Pons (tissue), 1 donor: ENCODE measurements around the gene CFLAR.
A peak's percentile ranks its signal among the peaks of the same experiment; 100 is the strongest.
"Not testable (repeated sequence)": the region's sequence is repeated elsewhere in the genome, so short reads cannot be mapped to it uniquely, and the experiment has no call there.

Experiments used
- DNase-seq: peaks from one replicate; pipeline ENCODE4 v3.0.0-alpha.2; 2016; ENCODE audit warnings: low spot score

Gene CFLAR

GRCh38 chr2:201183365-201183727 lies 67.4 kb downstream of the CFLAR start:
- peak; percentile 11 for DNase-seq

GRCh38 chr2:201183835-201184234 lies 67.9 kb downstream of the CFLAR start:
- not testable (repeated sequence) for DNase-seq

GRCh38 chr2:201184248-201184647 lies 68.3 kb downstream of the CFLAR start:
- DNase-seq: not testable (repeated sequence)

GRCh38 chr2:201185863-201186262 lies 69.9 kb downstream of the CFLAR start:
- DNase-seq: no peak

- no peak for DNase-seq
Observed at GRCh38 chr2:201186982-201187381, 71.0 kb downstream of the CFLAR start.

- no peak for DNase-seq
Observed at GRCh38 chr2:201188449-201188848, 72.5 kb downstream of the CFLAR start.

GRCh38 chr2:201191132-201191875 lies 75.3 kb downstream of the CFLAR start:
- DNase-seq: peak; percentile 24

- DNase-seq: no peak
Observed at GRCh38 chr2:201194097-201194496, 78.1 kb downstream of the CFLAR start.

- DNase-seq: no peak
Observed at GRCh38 chr2:201195331-201195730, 79.4 kb downstream of the CFLAR start.

- DNase-seq: no peak
Observed at GRCh38 chr2:201196003-201196402, 80.0 kb downstream of the CFLAR start.

GRCh38 chr2:201196803-201197202 lies 80.8 kb downstream of the CFLAR start:
- DNase-seq: no peak

- DNase-seq: no peak
Observed at GRCh38 chr2:201197781-201198180, 81.8 kb downstream of the CFLAR start.

- no peak for DNase-seq
Observed at GRCh38 chr2:201199847-201200246, 83.9 kb downstream of the CFLAR start.

GRCh38 chr2:201200345-201200744 lies 84.4 kb downstream of the CFLAR start:
- no peak for DNase-seq

- no peak for DNase-seq
Observed at GRCh38 chr2:201201371-201201770, 85.4 kb downstream of the CFLAR start.

GRCh38 chr2:201203916-201204654 lies 88.1 kb downstream of the CFLAR start:
- DNase-seq: no peak

GRCh38 chr2:201204655-201205514 lies 88.9 kb downstream of the CFLAR start:
- DNase-seq: no peak

GRCh38 chr2:201205515-201205849 lies 89.5 kb downstream of the CFLAR start:
- DNase-seq: no peak

GRCh38 chr2:201208563-201209252 lies 92.7 kb downstream of the CFLAR start:
- DNase-seq: peak; percentile 68

GRCh38 chr2:201215963-201216362 lies 100.0 kb downstream of the CFLAR start:
- no peak for DNase-seq

- no peak for DNase-seq
Observed at GRCh38 chr2:201216918-201217317, 101.0 kb downstream of the CFLAR start.

- no peak for DNase-seq
Observed at GRCh38 chr2:201218780-201219179, 102.8 kb downstream of the CFLAR start.
